Neural cell (in vitro differentiated cells): ENCODE measurements around the gene MXD4.

Experiments used
- CTCF ChIP-seq: fragments of 450-650 bp; IDR thresholded peaks from 2 replicates; pipeline ENCODE4 v1.5.1; 2014; ENCODE audit warnings: antibody characterized with exemption, mild to moderate bottlenecking, moderate library complexity; ENCODE audit not compliant: poor library complexity, severe bottlenecking
- EP300 ChIP-seq: fragments of 450-650 bp; conservative IDR thresholded peaks from 2 replicates; pipeline ENCODE4 v1.6.1; 2014; ENCODE audit warnings: antibody characterized with exemption, mild to moderate bottlenecking, moderate library complexity; ENCODE audit not compliant: poor library complexity, severe bottlenecking
- EZH2 ChIP-seq: fragments of 200-600, 300-800 bp; shearing (Covaris generic), sonication (generic); IDR thresholded peaks from 2 replicates; pipeline ENCODE4 v1.6.1; 2014; ENCODE audit warnings: antibody characterized with exemption, low read length, borderline replicate concordance, mild to moderate bottlenecking; ENCODE audit not compliant: insufficient read depth, poor library complexity, severe bottlenecking
- MXI1 ChIP-seq: fragments of 450-650 bp; conservative IDR thresholded peaks from 2 replicates; pipeline ENCODE4 v1.6.1; 2014; ENCODE audit warnings: antibody characterized with exemption, mild to moderate bottlenecking; ENCODE audit not compliant: poor library complexity, severe bottlenecking
- POLR2AphosphoS5 ChIP-seq: IDR thresholded peaks from 2 replicates; pipeline ENCODE4 v1.6.1; 2012
- RAD21 ChIP-seq: fragments of 450-650 bp; conservative IDR thresholded peaks from 2 replicates; pipeline ENCODE4 v1.6.1; 2014; ENCODE audit warnings: antibody characterized with exemption, mild to moderate bottlenecking, moderate library complexity
- SMC3 ChIP-seq: fragments of 450-650 bp; conservative IDR thresholded peaks from 2 replicates; pipeline ENCODE4 v1.6.1; 2014; ENCODE audit warnings: antibody characterized with exemption, mild to moderate bottlenecking, moderate library complexity; ENCODE audit not compliant: poor library complexity
- TAF1 ChIP-seq: IDR thresholded peaks from 2 replicates; pipeline ENCODE4 v1.6.1; 2012; ENCODE audit warnings: low read depth
- TF ChIP-seq, protein P1 (sequence below): IDR thresholded peaks from 2 replicates; pipeline ENCODE4 v1.6.1; 2012; ENCODE audit warnings: borderline replicate concordance

- no peak for TF ChIP-seq CTCF
- TF ChIP-seq EP300: no peak
- TF ChIP-seq, protein P1, sequence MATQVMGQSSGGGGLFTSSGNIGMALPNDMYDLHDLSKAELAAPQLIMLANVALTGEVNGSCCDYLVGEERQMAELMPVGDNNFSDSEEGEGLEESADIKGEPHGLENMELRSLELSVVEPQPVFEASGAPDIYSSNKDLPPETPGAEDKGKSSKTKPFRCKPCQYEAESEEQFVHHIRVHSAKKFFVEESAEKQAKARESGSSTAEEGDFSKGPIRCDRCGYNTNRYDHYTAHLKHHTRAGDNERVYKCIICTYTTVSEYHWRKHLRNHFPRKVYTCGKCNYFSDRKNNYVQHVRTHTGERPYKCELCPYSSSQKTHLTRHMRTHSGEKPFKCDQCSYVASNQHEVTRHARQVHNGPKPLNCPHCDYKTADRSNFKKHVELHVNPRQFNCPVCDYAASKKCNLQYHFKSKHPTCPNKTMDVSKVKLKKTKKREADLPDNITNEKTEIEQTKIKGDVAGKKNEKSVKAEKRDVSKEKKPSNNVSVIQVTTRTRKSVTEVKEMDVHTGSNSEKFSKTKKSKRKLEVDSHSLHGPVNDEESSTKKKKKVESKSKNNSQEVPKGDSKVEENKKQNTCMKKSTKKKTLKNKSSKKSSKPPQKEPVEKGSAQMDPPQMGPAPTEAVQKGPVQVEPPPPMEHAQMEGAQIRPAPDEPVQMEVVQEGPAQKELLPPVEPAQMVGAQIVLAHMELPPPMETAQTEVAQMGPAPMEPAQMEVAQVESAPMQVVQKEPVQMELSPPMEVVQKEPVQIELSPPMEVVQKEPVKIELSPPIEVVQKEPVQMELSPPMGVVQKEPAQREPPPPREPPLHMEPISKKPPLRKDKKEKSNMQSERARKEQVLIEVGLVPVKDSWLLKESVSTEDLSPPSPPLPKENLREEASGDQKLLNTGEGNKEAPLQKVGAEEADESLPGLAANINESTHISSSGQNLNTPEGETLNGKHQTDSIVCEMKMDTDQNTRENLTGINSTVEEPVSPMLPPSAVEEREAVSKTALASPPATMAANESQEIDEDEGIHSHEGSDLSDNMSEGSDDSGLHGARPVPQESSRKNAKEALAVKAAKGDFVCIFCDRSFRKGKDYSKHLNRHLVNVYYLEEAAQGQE: no peak
- TF ChIP-seq EZH2: no peak
- no peak for TF ChIP-seq POLR2AphosphoS5
- no peak for TF ChIP-seq RAD21
- TF ChIP-seq SMC3: no peak
- no peak for TF ChIP-seq TAF1
- TF ChIP-seq MXI1: no peak
These were observed 3.5 kb upstream of the MXD4 start for GRCh38 chr4:2265113-2266110.
